Cardiac muscle cell (in vitro differentiated cells and primary cell): ENCODE measurements around the gene VIT. TPM values are rescaled to one million over a fixed set of nuclear protein-coding genes. Genes with fewer than 3 reads are reported as not detected.
"Not testable (repeated sequence)": the region's sequence is repeated elsewhere in the genome, so short reads cannot be mapped to it uniquely, and the experiment has no call there.

Experiments used
- DNase-seq, 2 donors: peaks; one replicate each; pipeline versions ENCODE4 v3.0.0 to v3.0.0-alpha.2; 2010 to 2017; ENCODE audit warnings: low read depth in 1 of 2, low spot score in 1 of 2
- H3K27ac ChIP-seq: fragments of 200-600 bp; sonication (generic); 2 replicates; pipeline ENCODE4 v1.5.1; 2016
- H3K27me3 ChIP-seq: fragments of 200-600 bp; sonication (generic); 2 replicates; pipeline ENCODE4 v1.6.0; 2016; ENCODE audit warnings: control low read depth
- H3K36me3 ChIP-seq: fragments of 200-600 bp; sonication (generic); 2 replicates; pipeline ENCODE4 v1.5.1; 2016; ENCODE audit warnings: control low read depth
- H3K4me1 ChIP-seq: fragments of 200-600 bp; sonication (generic); 2 replicates; pipeline ENCODE4 v1.8.1; 2017; ENCODE audit warnings: low read depth, mild to moderate bottlenecking, mixed run types
- H3K4me3 ChIP-seq: fragments of 200-600 bp; sonication (generic); 2 replicates; pipeline ENCODE4 v1.5.1; 2016; ENCODE audit warnings: mild to moderate bottlenecking
- H3K9me3 ChIP-seq: fragments of 200-600 bp; sonication (generic); 2 replicates; pipeline ENCODE4 v1.5.1; 2017; ENCODE audit warnings: low read depth, mild to moderate bottlenecking, control low read depth
- polyA plus RNA-seq: library from polyadenylated mRNA; unstranded; fragments of >200 nt; fragmentation: Nextera tagmentation; extraction: Ambion mirVana; gene quantifications from 2 replicates; pipeline ENCODE4 v1.2.1, GENCODE V29; 2016
- total RNA-seq: library from RNA; depleted of rRNA; stranded (reverse); fragments of >200 nt; gene quantifications from 2 replicates; pipeline ENCODE4 v1.2.3, GENCODE V29; 2016
- TF ChIP-seq, protein P1 (sequence below): IDR thresholded peaks from 2 replicates; pipeline ENCODE4 v1.5.1; 2012; ENCODE audit warnings: low read depth, mild to moderate bottlenecking, low read length

VIT gene
- total and polyA plus RNA-seq, 2 experiments from 2014 or later = not detected

- Histone ChIP-seq H3K9me3 (no peaks in the 10 kb centered on the region), H3K27me3 (no peaks in the 10 kb centered on the region), H3K4me3 (no peak overlapping the region), H3K36me3 (no peaks in the 10 kb centered on the region), H3K27ac (no peak overlapping the region), H3K4me1 (no peaks in the 10 kb centered on the region)
- no peak for DNase-seq
- TF ChIP-seq, protein P1, sequence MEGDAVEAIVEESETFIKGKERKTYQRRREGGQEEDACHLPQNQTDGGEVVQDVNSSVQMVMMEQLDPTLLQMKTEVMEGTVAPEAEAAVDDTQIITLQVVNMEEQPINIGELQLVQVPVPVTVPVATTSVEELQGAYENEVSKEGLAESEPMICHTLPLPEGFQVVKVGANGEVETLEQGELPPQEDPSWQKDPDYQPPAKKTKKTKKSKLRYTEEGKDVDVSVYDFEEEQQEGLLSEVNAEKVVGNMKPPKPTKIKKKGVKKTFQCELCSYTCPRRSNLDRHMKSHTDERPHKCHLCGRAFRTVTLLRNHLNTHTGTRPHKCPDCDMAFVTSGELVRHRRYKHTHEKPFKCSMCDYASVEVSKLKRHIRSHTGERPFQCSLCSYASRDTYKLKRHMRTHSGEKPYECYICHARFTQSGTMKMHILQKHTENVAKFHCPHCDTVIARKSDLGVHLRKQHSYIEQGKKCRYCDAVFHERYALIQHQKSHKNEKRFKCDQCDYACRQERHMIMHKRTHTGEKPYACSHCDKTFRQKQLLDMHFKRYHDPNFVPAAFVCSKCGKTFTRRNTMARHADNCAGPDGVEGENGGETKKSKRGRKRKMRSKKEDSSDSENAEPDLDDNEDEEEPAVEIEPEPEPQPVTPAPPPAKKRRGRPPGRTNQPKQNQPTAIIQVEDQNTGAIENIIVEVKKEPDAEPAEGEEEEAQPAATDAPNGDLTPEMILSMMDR = no peak
These were observed 17.7 kb upstream of the VIT start for GRCh38 chr2:36678856-36679255.

DNA sequence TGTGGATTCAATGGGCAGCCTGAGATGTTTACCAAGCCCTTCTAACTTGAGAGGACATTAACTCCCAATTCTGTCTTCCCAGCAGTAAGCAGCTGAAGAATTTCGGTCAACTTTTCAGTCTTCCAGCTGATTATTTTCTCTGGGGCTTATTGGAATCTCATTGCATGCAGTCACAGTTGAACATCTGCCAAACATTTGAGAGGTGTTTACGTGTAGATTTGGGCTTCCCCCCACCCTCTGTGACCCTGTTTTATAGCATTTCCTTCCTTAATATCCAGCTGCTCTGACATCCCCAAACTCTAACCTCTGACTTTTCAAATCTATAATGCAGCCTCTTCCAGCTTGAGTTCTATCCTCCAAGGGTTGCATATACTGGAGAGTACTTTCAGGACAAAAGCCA lies 16.5 kb upstream of the VIT start:
- H3K4me3 ChIP-seq = no peak overlapping the region
- H3K36me3 ChIP-seq = no peaks in the 10 kb centered on the region
- H3K4me1 ChIP-seq = no peaks in the 10 kb centered on the region
- DNase-seq = no peak
- TF ChIP-seq, protein P1 = no peak
- no peak overlapping the region for H3K27ac ChIP-seq
- no peaks in the 10 kb centered on the region for H3K27me3 ChIP-seq
- no peaks in the 10 kb centered on the region for H3K9me3 ChIP-seq

DNA sequence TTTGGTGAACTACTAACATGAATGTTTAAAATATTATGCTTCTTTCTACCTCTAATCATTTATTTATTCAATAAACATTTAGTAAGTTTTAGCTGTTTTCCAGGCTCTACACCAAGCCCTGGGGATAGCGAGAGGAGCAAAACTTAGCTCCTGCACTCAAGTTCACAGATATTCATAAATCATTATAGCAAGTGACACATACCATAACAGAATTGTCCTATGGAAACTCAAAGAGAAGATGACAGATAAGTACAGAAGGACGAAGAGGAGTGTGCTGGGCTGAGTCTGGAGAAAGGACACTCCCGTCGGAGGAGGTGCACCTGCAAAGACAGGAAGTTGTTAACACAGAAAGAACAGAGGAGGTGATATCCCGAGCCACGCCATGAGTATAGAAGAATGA lies 13.9 kb upstream of the VIT start:
- Histone ChIP-seq H3K27me3 (no peaks in the 10 kb centered on the region), H3K4me3 (no peak overlapping the region), H3K9me3 (no peaks in the 10 kb centered on the region), H3K36me3 (no peaks in the 10 kb centered on the region), H3K4me1 (no peaks in the 10 kb centered on the region), H3K27ac (no peak overlapping the region)
- TF ChIP-seq, protein P1 = no peak
- no peak for DNase-seq

GRCh38 chr2:36683002-36683401 lies 13.5 kb upstream of the VIT start:
- TF ChIP-seq, protein P1 = no peak
- no peak overlapping the region for H3K4me3 ChIP-seq

DNA sequence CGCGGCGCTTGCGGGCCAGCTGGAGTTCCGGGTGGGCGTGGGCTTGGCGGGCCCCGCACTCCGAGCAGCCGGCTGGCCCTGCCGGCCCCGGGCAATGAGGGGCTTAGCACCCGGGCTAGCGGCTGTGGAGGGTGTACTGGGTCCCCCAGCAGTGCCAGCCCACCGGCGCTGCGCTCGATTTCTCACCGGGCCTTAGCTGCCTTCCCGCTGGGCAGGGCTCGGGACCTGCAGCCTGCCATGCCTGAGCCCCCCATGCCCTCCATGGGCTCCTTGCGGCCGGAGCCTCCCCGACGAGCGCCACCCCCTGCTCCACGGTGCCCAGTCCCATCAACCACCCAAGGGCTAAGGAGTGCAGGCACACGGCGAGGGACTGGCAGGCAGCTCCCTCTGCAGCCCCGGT lies 8.2 kb upstream of the VIT start:
- not testable (repeated sequence) for H3K9me3 ChIP-seq, H3K4me3 ChIP-seq, H3K36me3 ChIP-seq, H3K4me1 ChIP-seq, DNase-seq, H3K27ac ChIP-seq, H3K27me3 ChIP-seq

More at GRCh38 chr2:36683002-36683401, 13.5 kb upstream of the VIT start:
- Histone ChIP-seq H3K4me1 (no peaks in the 10 kb centered on the region), H3K27ac (no peak overlapping the region), H3K9me3 (no peaks in the 10 kb centered on the region), H3K27me3 (no peaks in the 10 kb centered on the region), H3K36me3 (no peaks in the 10 kb centered on the region)
- DNase-seq = no peak

GRCh38 chr2:36689013-36689412 lies 7.5 kb upstream of the VIT start:
- not testable (repeated sequence) for DNase-seq, H3K27me3 ChIP-seq, H3K4me3 ChIP-seq, H3K4me1 ChIP-seq, H3K9me3 ChIP-seq, H3K36me3 ChIP-seq, H3K27ac ChIP-seq

GRCh38 chr2:36692121-36692520 lies 4.4 kb upstream of the VIT start:
- Histone ChIP-seq H3K36me3 (no peaks in the 10 kb centered on the region), H3K9me3 (no peaks in the 10 kb centered on the region), H3K4me1 (no peaks in the 10 kb centered on the region), H3K27ac (no peak overlapping the region), H3K27me3 (no peaks in the 10 kb centered on the region), H3K4me3 (no peak overlapping the region)
- TF ChIP-seq, protein P1 = no peak
- DNase-seq = no peak
